DMS79 (cell line): ENCODE measurements around the gene TMPRSS5.

Experiments
- DNase-seq: peaks from one replicate; lab custom pipeline; 2025; lab: John Stamatoyannopoulos, UW

TMPRSS5 gene

DNA sequence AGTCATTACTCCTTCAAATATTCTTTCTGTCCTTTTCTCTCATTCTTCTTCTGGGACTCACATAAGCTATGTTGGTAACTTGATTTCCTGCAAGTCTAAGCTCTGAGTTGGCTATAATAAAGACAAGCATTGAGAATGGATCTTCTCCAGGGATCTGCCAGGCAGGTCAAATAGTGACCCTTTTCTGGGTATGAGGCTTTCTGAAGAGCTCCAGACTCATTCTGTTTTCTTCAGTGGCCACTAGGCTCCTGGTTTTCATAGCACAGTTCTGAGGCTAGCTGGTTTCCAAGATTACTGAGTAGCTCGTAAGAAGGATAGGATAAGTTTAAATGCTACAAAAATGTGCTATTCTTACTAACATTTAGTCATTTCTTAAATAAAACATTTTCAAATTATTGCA, 38.3 kb downstream of the TMPRSS5 start:
- DNase-seq = no peak

DNA sequence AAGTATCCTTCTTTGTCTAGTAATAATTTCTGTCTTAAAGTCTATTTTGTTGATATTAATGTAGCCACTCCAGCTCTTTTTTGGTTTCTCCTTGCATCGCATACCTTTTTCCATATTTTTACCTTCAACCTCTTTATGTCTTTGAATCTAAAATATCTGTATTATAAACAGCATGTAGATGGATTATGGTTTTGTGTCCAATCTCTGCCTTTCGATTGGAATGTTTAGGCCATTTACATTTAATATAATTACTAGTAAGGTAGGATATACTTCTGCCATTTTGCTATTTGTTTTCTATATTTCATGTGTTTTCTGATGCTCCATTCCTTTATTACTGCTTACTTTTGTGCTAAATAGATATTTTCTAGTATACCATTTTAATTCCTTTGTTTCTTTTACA, 39.5 kb downstream of the TMPRSS5 start:
- DNase-seq = no peak

DNA sequence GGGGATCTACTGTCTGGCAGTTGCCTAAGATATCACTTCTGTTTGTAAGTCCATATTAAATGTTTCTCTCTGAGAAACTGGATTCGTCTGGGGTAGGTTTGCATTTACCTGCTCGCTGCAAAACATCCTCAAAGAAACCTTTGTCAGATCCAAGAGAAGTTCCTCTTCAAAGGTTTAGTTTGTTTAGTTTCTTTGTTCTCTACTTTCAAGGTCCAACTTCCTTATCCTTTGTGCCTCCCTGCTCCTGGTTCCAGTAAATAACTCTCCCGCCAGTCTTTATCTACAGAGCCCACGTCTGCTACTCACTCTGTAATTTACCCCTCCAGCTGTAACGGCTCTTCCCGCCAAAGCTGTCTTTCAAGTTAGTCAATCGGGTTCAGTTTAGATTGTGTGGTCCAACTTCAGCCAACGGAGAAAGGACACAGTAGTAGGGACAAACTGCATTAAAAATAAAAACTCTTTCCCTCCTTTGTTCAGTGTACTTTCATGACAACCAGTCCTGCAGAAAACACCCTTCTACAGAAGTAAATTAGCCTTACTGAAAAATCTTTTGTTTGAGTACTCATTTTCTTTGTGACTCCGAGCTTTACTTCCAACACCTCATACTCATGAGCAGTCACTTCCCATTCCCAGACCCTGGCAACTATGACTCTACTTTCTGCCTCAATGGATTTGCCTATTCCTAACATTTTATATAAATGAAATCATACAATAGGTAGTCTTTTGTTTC, 41.0 kb downstream of the TMPRSS5 start:
- no peak for DNase-seq

DNA sequence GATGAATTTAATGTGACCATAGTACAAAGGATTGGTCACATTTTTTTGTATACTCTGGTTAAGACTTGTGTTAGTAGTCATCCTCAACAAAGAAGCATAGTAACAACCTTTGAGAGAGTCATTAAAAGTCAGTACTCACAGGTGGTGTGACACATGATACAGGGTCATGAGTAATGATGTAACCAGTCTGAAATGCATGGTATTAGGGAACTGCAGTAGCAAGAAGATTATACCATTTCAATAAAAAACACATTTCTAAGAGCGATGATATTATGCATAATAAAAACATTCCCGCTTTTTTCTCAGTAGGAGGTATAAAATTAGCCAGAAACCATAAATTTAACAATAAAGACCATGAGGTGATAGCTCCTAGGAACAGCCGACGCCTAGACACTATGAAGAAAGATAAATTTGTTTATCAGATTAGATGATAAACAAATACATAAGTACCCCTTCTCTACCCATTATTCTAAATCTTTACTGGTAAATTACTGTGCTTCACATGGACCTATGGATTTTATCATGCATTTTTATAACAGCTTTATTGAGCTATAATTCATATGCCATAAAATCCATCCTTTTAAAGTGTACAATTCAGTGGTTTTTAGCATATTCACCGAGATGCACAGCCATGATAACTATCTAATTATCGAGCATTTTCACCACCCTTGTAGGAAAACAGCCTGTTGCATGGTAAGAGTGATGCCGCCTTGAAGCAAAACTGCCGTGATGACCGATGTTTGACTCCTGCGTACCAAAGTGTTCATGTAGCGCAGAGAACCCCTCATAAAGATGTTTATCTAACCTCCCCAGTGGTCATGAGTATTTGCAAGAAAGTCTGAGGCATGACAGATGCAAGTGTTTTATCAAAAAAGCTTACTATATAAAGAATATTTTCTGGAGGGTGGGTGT, 41.8 kb downstream of the TMPRSS5 start:
- no peak for DNase-seq

DNA sequence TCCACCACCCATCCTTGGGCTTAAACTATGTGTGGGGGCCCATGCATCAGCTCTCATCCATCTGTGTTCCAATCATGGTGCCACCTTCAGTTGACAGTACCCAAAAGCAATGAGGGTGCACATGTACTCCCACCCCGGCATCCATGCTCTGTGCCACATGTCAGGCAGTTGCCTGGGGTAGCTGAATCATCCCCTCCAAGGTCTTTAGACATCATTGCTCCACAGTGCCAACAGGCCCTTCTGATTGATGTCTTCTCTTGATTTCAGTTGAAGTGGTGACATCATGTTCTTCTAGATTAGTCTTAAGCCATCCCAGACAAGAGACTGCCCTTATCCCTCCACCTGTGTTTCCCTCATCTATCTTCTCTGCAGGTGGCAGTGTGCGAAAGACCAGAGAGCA, 42.5 kb downstream of the TMPRSS5 start:
- DNase-seq = no peak

DNA sequence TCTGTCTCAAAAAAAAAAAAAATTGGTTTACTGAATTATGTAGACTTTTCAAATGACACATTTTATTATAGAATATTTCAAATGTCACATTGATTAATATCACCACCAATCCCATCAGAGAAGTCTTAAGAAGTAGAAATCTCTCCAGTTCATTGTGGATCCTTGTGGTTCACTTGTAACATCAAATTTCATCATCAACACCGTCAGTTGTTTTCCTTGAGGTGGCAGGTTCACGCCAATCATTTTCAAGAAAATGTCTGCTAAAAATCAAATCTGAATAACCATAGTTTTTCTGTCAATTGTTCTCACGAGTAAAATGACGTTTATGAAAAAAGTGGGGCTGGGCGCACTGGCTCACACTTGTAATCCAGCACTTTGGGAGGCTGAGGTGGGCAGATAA, 50.3 kb downstream of the TMPRSS5 start:
- DNase-seq = no peak

DNA sequence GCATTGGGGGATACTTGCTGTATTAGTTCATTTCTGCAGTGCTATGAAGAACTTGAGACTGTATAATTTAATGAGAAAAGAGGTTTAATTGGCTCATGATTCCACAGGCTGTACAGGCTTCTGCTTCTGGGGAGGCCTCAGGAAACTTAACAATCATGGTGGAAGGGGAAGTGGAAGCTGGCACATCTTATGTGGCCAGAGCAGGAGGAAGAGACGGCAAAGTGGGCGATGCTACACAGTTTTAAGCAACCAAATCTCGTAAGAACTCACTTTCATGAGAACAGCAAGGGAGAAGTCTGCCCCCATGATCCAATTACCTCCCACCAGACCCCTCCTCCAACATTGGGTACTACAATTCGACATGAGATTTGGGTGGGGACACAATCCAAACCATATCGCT, 55.1 kb downstream of the TMPRSS5 start:
- DNase-seq = no peak

DNA sequence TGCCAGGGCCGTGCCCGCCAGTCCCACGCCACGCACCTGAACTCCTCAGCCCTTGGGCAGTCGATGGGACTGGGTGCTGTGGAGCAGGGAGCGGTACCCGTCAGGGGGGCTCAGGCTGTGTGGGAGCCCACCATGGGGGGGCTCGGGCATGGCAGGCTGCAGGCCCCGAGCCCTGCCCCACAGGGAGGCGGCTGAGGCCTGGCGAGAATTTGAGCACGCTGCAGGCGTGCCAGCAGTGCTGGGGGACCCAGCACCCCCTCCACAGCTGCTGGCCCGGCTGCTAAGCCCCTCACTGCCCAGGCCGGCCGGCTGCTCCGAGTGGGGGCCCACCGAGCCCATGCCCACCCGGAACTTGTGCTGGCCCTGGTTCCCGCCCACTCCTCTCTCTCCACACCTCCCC, 56.8 kb downstream of the TMPRSS5 start:
- no peak for DNase-seq

DNA sequence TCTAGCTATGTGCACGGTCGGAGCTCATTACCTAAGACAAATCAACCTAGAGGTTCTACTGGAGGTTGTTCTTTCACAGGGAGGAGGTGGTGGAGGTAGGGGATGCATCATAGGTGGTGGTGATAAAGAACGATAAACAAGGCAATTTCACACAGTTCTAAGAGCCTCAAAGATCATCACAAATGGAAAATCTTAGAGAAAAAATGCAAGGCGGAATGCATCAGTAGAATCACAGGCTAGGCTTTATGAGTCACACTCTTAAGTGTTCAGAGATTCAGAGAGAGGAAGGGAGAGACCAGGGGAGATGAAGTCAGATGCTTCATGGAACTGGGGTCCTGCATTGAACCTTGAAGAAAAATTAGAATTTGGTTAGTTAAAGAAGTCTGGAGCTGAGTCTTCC, 58.3 kb downstream of the TMPRSS5 start:
- no peak for DNase-seq

DNA sequence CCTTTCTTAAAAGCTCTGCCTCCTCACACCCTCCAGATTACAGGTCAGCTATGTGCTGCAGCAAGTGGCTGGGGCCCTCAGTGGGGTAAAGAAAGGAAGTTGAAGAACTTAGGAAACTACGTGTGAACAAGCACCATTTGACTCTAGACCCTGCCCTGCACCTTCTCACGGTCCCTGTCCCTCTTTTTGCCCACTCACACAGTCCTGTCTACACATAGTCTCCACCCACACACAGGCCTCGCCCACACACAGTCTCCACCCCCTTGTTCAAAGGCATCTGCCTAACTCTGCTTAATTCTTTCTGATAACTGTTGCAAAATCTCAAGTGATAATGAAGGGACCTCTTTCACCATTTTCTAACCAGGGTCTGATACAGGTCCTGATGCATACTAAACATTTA, 59.0 kb downstream of the TMPRSS5 start:
- no peak for DNase-seq

DNA sequence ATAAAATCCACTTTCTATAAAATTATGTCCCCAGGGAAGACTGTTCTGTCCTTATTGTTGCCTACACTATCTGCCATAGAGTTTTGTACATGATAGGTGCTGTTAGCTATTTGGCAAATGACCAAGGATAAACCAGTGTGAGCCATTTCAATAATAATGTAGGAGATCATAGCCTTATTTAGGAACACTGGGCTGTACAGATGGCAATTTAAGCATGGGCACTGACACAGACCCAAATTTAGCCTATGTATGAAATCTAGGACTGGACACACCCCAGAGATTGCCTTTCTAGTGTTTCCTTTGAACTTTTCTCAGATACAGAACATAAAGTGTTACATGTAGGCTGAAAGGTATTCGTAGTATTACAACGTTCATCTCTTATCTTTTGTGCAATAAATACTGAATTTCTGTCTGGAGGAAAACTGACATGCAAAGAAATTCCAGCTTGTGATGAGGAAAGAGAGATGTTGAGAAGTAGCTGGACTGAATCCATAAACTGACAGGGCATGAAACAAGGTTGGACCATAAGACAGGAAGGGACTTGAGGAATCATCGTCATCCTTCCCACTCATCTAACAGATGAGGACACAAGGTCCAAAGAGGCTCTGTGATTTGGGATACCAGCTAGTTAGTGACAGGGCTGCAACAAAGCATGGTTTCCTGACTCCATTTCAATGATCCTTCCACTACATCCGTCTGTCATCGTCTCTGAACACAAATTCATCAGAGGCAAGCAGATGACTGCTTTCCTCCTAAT, 60.3 kb downstream of the TMPRSS5 start:
- no peak for DNase-seq

DNA sequence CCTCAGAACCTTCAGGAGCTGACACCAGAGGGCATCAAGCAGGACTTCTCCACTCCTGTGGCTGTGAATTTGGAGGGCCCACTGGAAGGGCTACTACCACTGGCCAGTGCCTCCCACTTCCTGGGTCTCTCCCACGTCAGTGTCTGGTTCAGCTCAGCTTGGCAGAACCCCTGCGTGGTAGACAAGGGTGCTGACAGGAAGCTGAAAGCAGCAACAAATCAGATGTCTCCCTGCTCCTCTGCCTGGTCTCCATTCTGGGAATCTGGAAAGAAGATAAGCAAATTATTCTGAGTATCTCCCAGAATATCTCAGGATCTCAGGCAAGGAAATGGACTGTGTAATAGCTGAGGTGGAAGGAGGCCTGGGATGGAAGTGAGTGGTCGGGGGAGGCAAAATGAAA, 61.5 kb downstream of the TMPRSS5 start:
- no peak for DNase-seq

DNA sequence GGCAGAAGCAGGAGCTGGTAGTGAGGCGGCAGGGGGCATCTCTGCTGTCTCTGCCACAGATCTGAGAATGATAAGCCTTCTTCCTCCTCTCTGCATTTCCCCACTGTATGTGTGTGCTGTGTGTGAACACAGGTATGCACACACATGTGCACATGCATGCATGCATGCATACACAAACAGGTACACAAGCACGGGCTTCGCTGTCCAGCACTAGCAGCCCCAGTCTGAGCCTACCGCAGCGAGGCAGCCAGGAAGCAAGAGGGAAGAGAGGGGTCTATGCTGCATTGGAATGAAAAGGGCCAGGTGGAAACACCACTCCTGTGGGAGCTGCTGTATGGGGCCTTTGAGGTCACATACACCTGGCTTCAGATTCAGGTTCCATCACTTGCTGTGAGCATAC, 62.4 kb downstream of the TMPRSS5 start:
- DNase-seq = no peak

DNA sequence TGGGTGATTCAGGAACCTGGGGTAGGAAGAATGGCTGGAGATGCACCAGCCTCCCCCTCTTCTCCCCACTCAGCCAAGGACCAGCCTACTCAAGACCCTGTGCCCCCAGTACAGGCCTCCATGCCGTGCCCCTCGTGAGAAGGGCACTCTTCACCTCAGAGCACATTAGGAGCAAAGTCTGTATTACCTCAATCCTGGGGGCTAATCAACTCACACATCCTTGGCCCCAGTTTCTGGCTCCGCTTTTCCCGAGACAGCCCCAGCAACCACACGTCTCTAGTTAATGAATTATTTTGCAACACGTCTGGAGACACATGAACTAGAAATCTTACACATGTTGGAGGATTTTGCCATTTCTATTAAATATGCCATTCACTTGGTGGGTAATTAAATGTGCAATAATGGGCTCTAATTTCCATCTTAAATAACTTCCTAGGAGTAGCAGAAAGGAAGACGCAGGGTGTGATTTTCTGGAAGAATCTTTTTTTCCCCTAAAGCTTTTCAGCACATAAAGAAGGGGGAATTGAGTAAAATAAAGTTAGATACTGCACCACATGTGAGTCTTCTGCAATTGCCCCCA, 63.0 kb downstream of the TMPRSS5 start:
- DNase-seq = no peak

DNA sequence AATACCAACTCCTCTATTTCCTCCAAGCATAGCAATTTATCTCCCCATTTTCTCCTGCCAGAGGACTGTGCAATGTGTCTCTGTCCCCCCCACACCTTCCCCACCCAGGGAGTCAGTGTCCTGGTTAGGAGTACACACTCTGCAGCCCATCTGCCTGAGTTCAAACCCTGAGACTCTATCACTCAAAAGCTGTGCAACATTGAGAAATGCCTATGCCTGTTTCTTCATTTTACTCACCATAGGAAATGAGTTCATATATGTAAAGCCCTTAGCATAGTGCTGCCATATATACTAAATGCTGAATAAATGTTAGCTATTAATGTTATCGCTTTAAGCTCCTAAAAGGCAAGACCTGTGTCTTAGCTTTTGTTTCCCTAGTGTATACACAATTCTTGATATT, 64.0 kb downstream of the TMPRSS5 start:
- no peak for DNase-seq

DNA sequence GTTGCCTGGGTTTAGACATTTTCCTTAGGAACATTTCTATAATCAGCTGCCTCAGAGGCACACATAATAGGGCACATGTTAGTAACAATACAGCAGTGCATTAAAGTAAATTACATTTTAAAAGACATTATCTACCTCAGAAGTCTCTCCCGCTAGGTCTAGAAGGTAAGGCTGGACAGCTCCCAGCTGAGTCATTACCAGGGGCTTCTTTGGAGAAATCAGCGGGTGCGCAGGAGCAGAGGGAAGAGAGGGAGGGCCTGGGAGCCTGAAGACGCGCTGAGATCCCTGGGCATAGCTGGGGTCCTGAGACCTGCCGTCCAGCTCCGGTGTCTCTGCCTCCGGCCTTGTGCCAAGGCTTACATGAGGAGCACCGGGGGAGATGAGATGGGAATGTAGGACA, 67.7 kb downstream of the TMPRSS5 start:
- no peak for DNase-seq

DNA sequence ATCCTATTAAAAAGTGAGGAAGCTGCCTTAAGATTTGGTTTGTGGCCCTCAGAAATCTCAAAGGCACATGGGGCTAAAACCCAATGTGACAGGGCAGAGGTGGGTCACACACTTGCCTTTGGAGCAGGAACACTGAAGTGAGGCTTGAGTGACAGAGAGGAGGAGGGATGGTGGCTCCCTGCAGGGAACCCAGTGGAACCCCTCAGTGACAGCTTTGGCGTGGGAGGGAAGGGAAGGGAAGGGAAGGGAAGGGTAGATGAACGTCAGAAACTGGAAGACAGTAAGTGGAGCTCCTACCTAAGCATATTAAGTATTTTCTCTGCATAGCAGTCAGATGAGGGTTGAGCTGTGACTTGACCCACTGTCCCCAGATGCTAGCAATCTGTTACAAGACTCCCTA, 68.5 kb downstream of the TMPRSS5 start:
- DNase-seq = no peak
